HFF-Myc (cell line): ENCODE results near the gene INS.

Experiments used
- DNase-seq: peaks from one replicate; pipeline ENCODE4 v3.0.0-alpha.2; 2011; ENCODE audit warnings: low read depth; ENCODE audit errors: extremely low read depth
- H3K4me3 ChIP-seq: replicated peaks from 2 replicates; pipeline ENCODE4 v1.5.1; 2011; ENCODE audit warnings: low read depth, mild to moderate bottlenecking, control low read depth, low read length
- CTCF ChIP-seq: IDR thresholded peaks from 2 replicates; pipeline ENCODE4 v1.5.1; 2012; ENCODE audit warnings: mild to moderate bottlenecking, low read depth, low read length, control low read depth; ENCODE audit errors: missing control alignments

The INS gene

GRCh38 chr11:2160736-2161259, at the start of gene INS:
Gene INS (minus strand): TSS chr11:2161209. CDS start chr11:2160971, 238 bp downstream.
- H3K4me3 ChIP-seq, result no peak within 1 kb of the TSS
- DNase-seq, result no peak
- TF ChIP-seq CTCF, result no peak

GRCh38 chr11:2210366-2211112, 49.5 kb upstream of the INS start:
- no peak overlapping the region for H3K4me3 ChIP-seq
- no peak for TF ChIP-seq CTCF
- DNase-seq, result no peak

- H3K4me3 ChIP-seq, result no peak overlapping the region
- no peak for TF ChIP-seq CTCF
- DNase-seq, result no peak
Measured at GRCh38 chr11:2209900-2210321, 48.9 kb upstream of the INS start.

GRCh38 chr11:2209370-2209801, 48.4 kb upstream of the INS start:
- no peak overlapping the region for H3K4me3 ChIP-seq
- DNase-seq, result no peak
- no peak for TF ChIP-seq CTCF

- TF ChIP-seq CTCF, result no peak
- no peak for DNase-seq
- H3K4me3 ChIP-seq, result no peak overlapping the region
Measured at GRCh38 chr11:2208691-2209369, 47.8 kb upstream of the INS start.

- no peak for DNase-seq
- H3K4me3 ChIP-seq, result no peak overlapping the region
Measured at GRCh38 chr11:2207773-2208621, 47.0 kb upstream of the INS start.

More at GRCh38 chr11:2207773-2208621, 47.0 kb upstream of the INS start:
- TF ChIP-seq CTCF, result no peak
